Thoracic aorta (tissue), 2 donors: Measurements from ENCODE around the gene GIGYF2. TPM values are rescaled to one million over a fixed set of nuclear protein-coding genes. Genes with fewer than 3 reads are reported as not detected.

Experiments
- ATAC-seq: fragments of 150-250 bp; one replicate; pipeline ENCODE4 v1.8.0; 2017; ENCODE audit warnings: low read depth; ENCODE audit not compliant: insufficient number of reproducible peaks, low FRiP score
- DNase-seq: peaks from one replicate; pipeline ENCODE4 v3.0.0-alpha.2; 2020; ENCODE audit warnings: low spot score
- H3K27ac ChIP-seq, 2 donors: fragments of 200-600 bp; sonication (generic); 1 replicate in 1 of 2; 2 replicates in 1 of 2; pipeline ENCODE4 v1.5.1; 2016; ENCODE audit warnings: mild to moderate bottlenecking in 2 of 2, moderate library complexity in 2 of 2
- H3K27me3 ChIP-seq: fragments of 200-600 bp; sonication (generic); replicated peaks from 2 replicates; pipeline ENCODE4 v1.6.0; 2016; ENCODE audit warnings: mild to moderate bottlenecking; ENCODE audit not compliant: insufficient read depth
- H3K36me3 ChIP-seq: fragments of 200-600 bp; sonication (generic); one replicate; pipeline ENCODE4 v1.5.1; 2016
- H3K4me1 ChIP-seq, 2 donors: fragments of 200-600 bp; sonication (generic); 1 replicate in 1 of 2; 2 replicates in 1 of 2; pipeline versions ENCODE4 v1.5.1 to v1.6.0; 2016; ENCODE audit warnings: low read depth in 2 of 2, mild to moderate bottlenecking in 1 of 2; ENCODE audit not compliant: control insufficient read depth in 1 of 2
- H3K4me3 ChIP-seq: fragments of 200-600 bp; sonication (generic); 2 replicates; pipeline ENCODE4 v1.5.1; 2016; ENCODE audit warnings: mild to moderate bottlenecking
- H3K9me3 ChIP-seq: fragments of 200-600 bp; sonication (generic); 2 replicates; pipeline ENCODE4 v1.5.1; 2016
- CTCF ChIP-seq: fragments of 200-600 bp; sonication (generic); IDR thresholded peaks from one replicate; pipeline ENCODE4 v1.5.1; 2019; ENCODE audit warnings: antibody characterized with exemption
- total RNA-seq, 2 donors: library from RNA; depleted of rRNA; stranded (reverse); fragments of >200 nt; gene quantifications; one replicate each; pipeline versions ENCODE4 v1.1.0 to v1.2.3, GENCODE V29; 2016

GIGYF2 gene
- total RNA-seq, 2 donors from 2014 or later = 54.7 to 121 TPM

- Histone ChIP-seq H3K27ac (no peak overlapping the region), H3K4me1 (peaks cover 0 to 9% of the 10 kb centered on the region in 2 donors), H3K9me3 (no peaks in the 10 kb centered on the region), H3K4me3 (no peak overlapping the region), H3K36me3 (peaks cover 40% of the 10 kb centered on the region), H3K27me3 (no peaks in the 10 kb centered on the region)
- ATAC-seq (no peak), DNase-seq (no peak)
- TF ChIP-seq CTCF = no peak
Observed at GRCh38 chr2:232795920-232796319, 98.8 kb downstream of the GIGYF2 start.

- Histone ChIP-seq H3K27ac (no peak overlapping the region), H3K27me3 (no peaks in the 10 kb centered on the region), H3K4me3 (no peak overlapping the region), H3K9me3 (peaks cover 3% of the 10 kb centered on the region), H3K36me3 (peaks cover 22% of the 10 kb centered on the region), H3K4me1 (peaks cover 0 to 9% of the 10 kb centered on the region in 2 donors)
- DNase-seq (no peak), ATAC-seq (no peak)
- no peak for TF ChIP-seq CTCF
Observed at GRCh38 chr2:232798187-232798586, 101.1 kb downstream of the GIGYF2 start.

GRCh38 chr2:232800166-232800565 lies 103.0 kb downstream of the GIGYF2 start:
- Histone ChIP-seq H3K27me3 (no peaks in the 10 kb centered on the region), H3K4me3 (no peak overlapping the region), H3K9me3 (peaks cover 3% of the 10 kb centered on the region), H3K4me1 (peaks cover 0 to 9% of the 10 kb centered on the region in 2 donors), H3K36me3 (peaks cover 18% of the 10 kb centered on the region), H3K27ac (no peak overlapping the region)
- TF ChIP-seq CTCF = no peak
- DNase-seq (no peak), ATAC-seq (no peak)

GRCh38 chr2:232802091-232802490 lies 105.0 kb downstream of the GIGYF2 start:
- no peak for TF ChIP-seq CTCF
- H3K36me3 ChIP-seq = peaks cover 15% of the 10 kb centered on the region
- no peak for ATAC-seq

GRCh38 chr2:232809349-232810124 lies 112.4 kb downstream of the GIGYF2 start:
- Histone ChIP-seq H3K27ac (no peak overlapping the region), H3K36me3 (peaks cover 43% of the 10 kb centered on the region), H3K4me3 (no peak overlapping the region), H3K4me1 (no peaks in the 10 kb centered on the region), H3K9me3 (no peaks in the 10 kb centered on the region), H3K27me3 (no peaks in the 10 kb centered on the region)
- DNase-seq = no peak
- TF ChIP-seq CTCF = no peak
- ATAC-seq = no peak

More at GRCh38 chr2:232802091-232802490, 105.0 kb downstream of the GIGYF2 start:
- Histone ChIP-seq H3K27me3 (no peaks in the 10 kb centered on the region), H3K4me1 (peaks cover 0 to 9% of the 10 kb centered on the region in 2 donors), H3K4me3 (no peak overlapping the region), H3K9me3 (peaks cover 3% of the 10 kb centered on the region), H3K27ac (no peak overlapping the region)
- no peak for DNase-seq
